ENCODE results near the gene ARHGAP1.
"Not testable (repeated sequence)": the region's sequence is repeated elsewhere in the genome, so short reads cannot be mapped to it uniquely, and the experiment has no call there.

ARHGAP1 gene

GRCh38 chr11:46672381-46672839 lies 28.0 kb downstream of the ARHGAP1 start:
- no peak for DNase-seq (ENCODE audit: low read depth)

- DNase-seq (ENCODE audit: low read depth): no peak
Measured at GRCh38 chr11:46671958-46672315, 28.5 kb downstream of the ARHGAP1 start.

GRCh38 chr11:46670521-46670920 lies 29.9 kb downstream of the ARHGAP1 start:
- DNase-seq (ENCODE audit: low read depth): not testable (repeated sequence)

DNA sequence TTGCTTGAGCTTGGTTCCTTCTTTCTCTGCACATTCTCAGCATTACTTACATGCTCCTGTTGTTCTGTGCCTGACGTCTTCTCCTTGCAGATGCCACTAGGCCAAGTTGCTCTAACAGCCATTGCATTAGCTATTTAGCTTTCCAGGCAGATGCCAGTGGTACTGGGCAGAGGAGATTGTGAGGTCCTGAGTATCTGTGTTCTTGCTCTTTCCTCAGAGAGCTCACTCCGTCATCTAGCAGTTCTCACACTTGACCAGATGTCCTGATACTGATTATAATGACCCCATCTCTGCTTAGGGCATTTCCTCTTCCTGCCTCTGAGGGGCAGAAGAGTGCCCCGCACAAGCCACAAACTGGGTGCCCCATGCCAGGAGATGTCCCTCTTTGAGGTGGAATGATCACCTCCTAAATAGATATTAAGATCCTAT lies 30.7 kb downstream of the ARHGAP1 start:
- DNase-seq (ENCODE audit: low read depth): no peak

DNA sequence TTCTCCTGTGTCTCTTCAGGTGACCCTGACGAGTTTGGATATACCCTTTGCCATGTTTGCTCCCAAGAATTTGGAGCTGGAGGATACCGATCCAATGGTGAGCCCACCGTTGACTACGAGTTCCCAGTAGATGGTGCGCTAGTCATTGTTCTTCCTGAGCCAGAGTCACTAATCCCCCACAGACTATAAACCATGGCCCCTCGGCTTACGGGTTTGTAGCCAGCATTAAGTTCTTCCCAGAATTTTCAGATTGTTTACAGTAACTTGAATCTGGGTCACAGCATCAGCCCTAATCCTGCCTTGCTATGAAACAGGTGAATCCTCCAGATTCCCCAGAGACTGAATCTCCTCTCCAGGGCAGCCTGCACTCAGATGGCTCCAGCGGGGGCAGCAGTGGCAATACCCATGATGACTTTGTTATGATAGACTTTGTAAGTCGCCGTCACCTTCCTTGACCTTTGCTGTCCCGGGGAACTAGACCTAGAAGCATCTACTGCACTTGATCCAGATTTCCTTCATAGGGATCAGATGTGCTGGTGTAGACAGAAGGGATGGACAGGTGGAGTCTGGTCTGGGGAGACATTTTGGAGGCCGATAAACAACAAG lies 31.8 kb downstream of the ARHGAP1 start:
- DNase-seq (ENCODE audit: low read depth): no peak

DNA sequence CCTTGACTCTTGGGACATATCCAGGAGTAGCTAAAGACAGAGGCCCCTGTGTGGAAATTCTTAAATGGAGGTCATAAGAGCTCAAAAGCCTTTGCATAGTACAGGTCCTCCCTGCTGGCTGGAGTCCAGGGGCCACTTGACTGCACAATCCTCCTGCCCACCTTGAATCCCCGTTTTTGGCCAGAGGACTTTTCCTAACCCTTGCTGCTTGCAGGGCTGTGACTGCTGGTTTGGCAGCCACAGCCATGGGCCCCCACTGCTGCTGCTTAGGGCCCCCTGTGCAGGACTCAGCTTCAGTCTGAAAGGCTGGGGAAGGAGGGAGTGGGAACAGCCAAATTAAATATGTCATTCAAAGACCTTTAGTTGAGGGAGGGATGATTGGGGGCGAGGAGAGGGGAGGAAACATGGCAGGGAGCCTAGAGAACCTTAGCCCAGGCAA lies 33.4 kb downstream of the ARHGAP1 start:
- no peak for DNase-seq (ENCODE audit: low read depth)

GRCh38 chr11:46666516-46666915 lies 33.9 kb downstream of the ARHGAP1 start:
- no peak for DNase-seq (ENCODE audit: low read depth)

GRCh38 chr11:46665356-46665755 lies 35.1 kb downstream of the ARHGAP1 start:
- DNase-seq (ENCODE audit: low read depth): no peak

GRCh38 chr11:46664612-46665011 lies 35.8 kb downstream of the ARHGAP1 start:
- no peak for DNase-seq (ENCODE audit: low read depth)

- DNase-seq (ENCODE audit: low read depth): no peak
Measured at GRCh38 chr11:46663277-46663940, 37.0 kb downstream of the ARHGAP1 start.

DNA sequence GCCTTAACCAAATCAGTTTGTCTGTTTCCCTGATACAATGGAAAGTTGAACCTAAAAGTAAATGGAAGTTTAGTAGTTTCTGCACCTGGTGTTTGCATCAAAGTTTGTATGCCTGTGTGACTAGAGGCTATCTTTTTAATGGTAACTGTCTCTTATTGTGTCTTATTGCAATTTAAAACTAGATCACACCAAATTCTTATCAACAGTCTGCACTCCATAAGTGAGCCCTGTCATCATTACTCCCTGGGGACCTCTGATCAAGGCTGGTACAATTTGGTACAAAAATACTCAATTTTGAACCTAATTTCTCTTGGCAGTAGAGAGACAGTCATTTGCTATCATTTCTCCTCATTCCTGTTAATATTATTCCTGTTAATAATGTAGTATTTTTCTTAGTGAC lies 38.1 kb downstream of the ARHGAP1 start:
- no peak for DNase-seq (ENCODE audit: low read depth)

- no peak for DNase-seq (ENCODE audit: low read depth)
Measured at GRCh38 chr11:46661836-46662235, 38.6 kb downstream of the ARHGAP1 start.

- no peak for DNase-seq (ENCODE audit: low read depth)
Measured at GRCh38 chr11:46659908-46660307, 40.5 kb downstream of the ARHGAP1 start.

- no peak for DNase-seq (ENCODE audit: low read depth)
Measured at GRCh38 chr11:46658259-46658658, 42.2 kb downstream of the ARHGAP1 start.

GRCh38 chr11:46657186-46657585 lies 43.2 kb downstream of the ARHGAP1 start:
- no peak for DNase-seq (ENCODE audit: low read depth)

GRCh38 chr11:46655631-46656030 lies 44.8 kb downstream of the ARHGAP1 start:
- DNase-seq (ENCODE audit: low read depth): no peak

GRCh38 chr11:46649180-46649738 lies 51.2 kb downstream of the ARHGAP1 start:
- DNase-seq (ENCODE audit: low read depth): no peak

GRCh38 chr11:46643986-46644385 lies 56.4 kb downstream of the ARHGAP1 start:
- no peak for DNase-seq (ENCODE audit: low read depth)

DNA sequence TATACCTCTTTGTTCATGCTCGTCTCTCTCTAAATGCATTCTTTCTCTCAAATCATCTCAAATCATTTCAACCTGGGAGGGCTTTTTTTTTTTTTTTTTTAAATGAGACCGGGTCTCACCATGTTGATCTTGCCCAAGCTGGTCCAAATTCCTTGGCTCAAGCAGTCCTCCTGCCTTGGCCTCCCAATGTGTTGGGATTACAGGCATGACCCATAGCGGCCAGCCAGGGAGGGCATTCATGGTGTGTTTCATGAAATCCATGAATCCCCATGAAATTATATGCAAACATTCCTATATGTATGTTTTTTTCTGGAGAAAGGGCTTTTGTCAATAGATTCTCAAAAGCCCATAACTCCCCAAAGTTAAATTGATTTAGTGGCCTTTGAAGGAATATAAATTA lies 56.9 kb downstream of the ARHGAP1 start:
- DNase-seq (ENCODE audit: low read depth): no peak

- DNase-seq (ENCODE audit: low read depth): no peak
Measured at GRCh38 chr11:46642627-46643335, 57.6 kb downstream of the ARHGAP1 start.

DNA sequence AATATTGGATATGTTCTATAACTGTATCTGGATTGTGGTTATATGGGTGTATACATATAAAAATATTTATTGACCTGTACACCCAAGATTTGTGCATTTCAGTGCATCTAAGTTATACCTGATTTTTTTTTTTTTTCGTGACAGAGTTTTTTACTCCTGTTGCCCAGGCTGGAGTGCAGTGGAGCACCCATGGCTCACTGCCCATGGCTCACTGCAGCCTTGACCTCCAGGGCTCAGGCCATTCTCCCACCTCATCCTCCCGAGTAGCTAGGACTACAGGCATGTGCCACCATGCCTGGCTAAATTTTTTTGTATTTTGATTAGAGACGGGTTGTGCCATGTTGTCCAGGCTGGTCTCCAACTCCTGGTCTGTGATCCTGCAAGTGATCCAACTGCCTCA lies 58.8 kb downstream of the ARHGAP1 start:
- no peak for DNase-seq (ENCODE audit: low read depth)

- DNase-seq (ENCODE audit: low read depth): no peak
Measured at GRCh38 chr11:46640036-46640788, 60.2 kb downstream of the ARHGAP1 start.

Data from stimulated activated CD8-positive, alpha-beta memory T cell treated with anti-CD3 and anti-CD28 coated beads, Interleukin-4, amount 100 ng/mL, for 24 hours (primary cell).